K562 (cell line): ENCODE results near the gene ESR2. TPM values are rescaled to one million over a fixed set of nuclear protein-coding genes. Genes with fewer than 3 reads are reported as not detected.

Experiments
- ARNT ChIP-seq, 2 experiments: fragments of 450-650 bp; IDR thresholded peaks; 2 replicates each; pipeline ENCODE4 v1.6.1; 2016; ENCODE audit warnings: mild to moderate bottlenecking in 1 of 2
- CREB5 ChIP-seq: fragments of 250-450 bp; sonication (Bioruptor Pico); IDR thresholded peaks from 2 replicates; pipeline ENCODE4 v1.5.0; 2020; ENCODE audit warnings: mild to moderate bottlenecking
- E4F1 ChIP-seq: fragments of 250-450 bp; sonication (Bioruptor Pico); IDR thresholded peaks from 2 replicates; pipeline ENCODE4 v1.5.0; 2021; ENCODE audit warnings: mild to moderate bottlenecking, borderline replicate concordance
- HNRNPH1 ChIP-seq: fragments of 200-400 bp; formaldehyde crosslinking; optimal IDR thresholded peaks from 2 replicates; pipeline ENCODE3; 2017; ENCODE audit warnings: low read depth, mild to moderate bottlenecking, low read length, moderate library complexity
- HSF4 ChIP-seq: fragments of 250-450 bp; sonication (Bioruptor Pico); IDR thresholded peaks from 2 replicates; pipeline ENCODE4 v2.1.2; 2022; ENCODE audit warnings: mild to moderate bottlenecking, moderate library complexity, borderline replicate concordance
- JUN ChIP-seq, 2 experiments: sonication (generic) in 1 of 2; formaldehyde crosslinking in 1 of 2; IDR thresholded peaks; 2 replicates each; pipeline versions ENCODE4 v1.6.1 to v1.8.0; 2012 to 2022; ENCODE audit warnings: borderline replicate concordance in 2 of 2, mild to moderate bottlenecking in 2 of 2, improper control_type of control experiment in 1 of 2, low read depth in 1 of 2, low read length in 1 of 2, missing genetic modification reagents in 1 of 2
- JUND ChIP-seq, 2 experiments: IDR thresholded peaks; 2 replicates in 1 of 2; 3 replicates in 1 of 2; pipeline ENCODE4 v1.6.1; 2011; ENCODE audit warnings: borderline replicate concordance in 2 of 2, low read depth in 2 of 2, low read length in 2 of 2, improper control_type of control experiment in 1 of 2, missing biosample characterization in 1 of 2, missing genetic modification characterization in 1 of 2, missing genetic modification reagents in 1 of 2
- KLF16 ChIP-seq: IDR thresholded peaks from 2 replicates; pipeline ENCODE4 v1.6.1; 2016; ENCODE audit warnings: antibody characterized with exemption
- POLR3G ChIP-seq: IDR thresholded peaks from 2 replicates; pipeline ENCODE4 v1.6.1; 2011; ENCODE audit not compliant: insufficient read length, insufficient replicate concordance; ENCODE audit errors: extremely low read depth
- SRSF1 ChIP-seq: fragments of 200-400 bp; formaldehyde crosslinking; IDR thresholded peaks from 2 replicates; pipeline ENCODE4 v1.6.1; 2017; ENCODE audit warnings: mild to moderate bottlenecking, low read depth, low read length, moderate library complexity
- ZBTB8A ChIP-seq: fragments of 450-650 bp; IDR thresholded peaks from 2 replicates; pipeline ENCODE4 v1.6.1; 2018; ENCODE audit warnings: mild to moderate bottlenecking, moderate library complexity; ENCODE audit not compliant: partially characterized antibody
- ZNF511 ChIP-seq: sonication (generic); formaldehyde crosslinking; IDR thresholded peaks from 2 replicates; pipeline ENCODE4 v1.8.0; 2022; ENCODE audit warnings: mild to moderate bottlenecking, missing genetic modification reagents
- polyA plus RNA-seq, 8 experiments: library from polyadenylated mRNA; depleted of rRNA in 4 of 8; stranded (reverse) in 5 of 8; unstranded in 3 of 8; fragments of >200 nt; fragmentation: Nextera tagmentation in 2 of 8; fragmentation: Illumina TruSeq in 1 of 8; extraction: Ambion mirVana in 2 of 8; extraction: Trizol in 1 of 8; gene quantifications; 2 replicates each; pipeline versions ENCODE4 v1.2.1 to v1.2.3, GENCODE V29; 2011 to 2014; ENCODE audit warnings: inconsistent platforms in 1 of 8, missing spikeins in 1 of 8
- total RNA-seq, 7 experiments: library from RNA; depleted of rRNA in 6 of 7; stranded (reverse); fragments of >200 nt in 6 of 7; fragmentation: Illumina TruSeq in 2 of 7; extraction: Trizol in 2 of 7; gene quantifications; 2 replicates each; pipeline versions ENCODE4 v1.2.1 to v1.2.3, GENCODE V29; 2011 to 2021; ENCODE audit warnings: low replicate concordance in 1 of 7
- TF ChIP-seq, protein P1 (sequence below): sonication (generic); formaldehyde crosslinking; IDR thresholded peaks from 2 replicates; pipeline ENCODE4 v1.8.1; 2023; ENCODE audit warnings: missing genetic modification reagents, mild to moderate bottlenecking, borderline replicate concordance
- TF ChIP-seq, protein P2 (sequence below): IDR thresholded peaks from 2 replicates; pipeline ENCODE4 v1.6.1; 2011; ENCODE audit not compliant: insufficient read length; ENCODE audit errors: extremely low read depth

The ESR2 gene
- total and polyA plus RNA-seq, 9 of the 15 experiments (the other 6 are each of a cell fraction or from before 2014, with no cell fraction given) = 0.07 to 3.8 (median 2.0) TPM

- TF ChIP-seq, protein P1, sequence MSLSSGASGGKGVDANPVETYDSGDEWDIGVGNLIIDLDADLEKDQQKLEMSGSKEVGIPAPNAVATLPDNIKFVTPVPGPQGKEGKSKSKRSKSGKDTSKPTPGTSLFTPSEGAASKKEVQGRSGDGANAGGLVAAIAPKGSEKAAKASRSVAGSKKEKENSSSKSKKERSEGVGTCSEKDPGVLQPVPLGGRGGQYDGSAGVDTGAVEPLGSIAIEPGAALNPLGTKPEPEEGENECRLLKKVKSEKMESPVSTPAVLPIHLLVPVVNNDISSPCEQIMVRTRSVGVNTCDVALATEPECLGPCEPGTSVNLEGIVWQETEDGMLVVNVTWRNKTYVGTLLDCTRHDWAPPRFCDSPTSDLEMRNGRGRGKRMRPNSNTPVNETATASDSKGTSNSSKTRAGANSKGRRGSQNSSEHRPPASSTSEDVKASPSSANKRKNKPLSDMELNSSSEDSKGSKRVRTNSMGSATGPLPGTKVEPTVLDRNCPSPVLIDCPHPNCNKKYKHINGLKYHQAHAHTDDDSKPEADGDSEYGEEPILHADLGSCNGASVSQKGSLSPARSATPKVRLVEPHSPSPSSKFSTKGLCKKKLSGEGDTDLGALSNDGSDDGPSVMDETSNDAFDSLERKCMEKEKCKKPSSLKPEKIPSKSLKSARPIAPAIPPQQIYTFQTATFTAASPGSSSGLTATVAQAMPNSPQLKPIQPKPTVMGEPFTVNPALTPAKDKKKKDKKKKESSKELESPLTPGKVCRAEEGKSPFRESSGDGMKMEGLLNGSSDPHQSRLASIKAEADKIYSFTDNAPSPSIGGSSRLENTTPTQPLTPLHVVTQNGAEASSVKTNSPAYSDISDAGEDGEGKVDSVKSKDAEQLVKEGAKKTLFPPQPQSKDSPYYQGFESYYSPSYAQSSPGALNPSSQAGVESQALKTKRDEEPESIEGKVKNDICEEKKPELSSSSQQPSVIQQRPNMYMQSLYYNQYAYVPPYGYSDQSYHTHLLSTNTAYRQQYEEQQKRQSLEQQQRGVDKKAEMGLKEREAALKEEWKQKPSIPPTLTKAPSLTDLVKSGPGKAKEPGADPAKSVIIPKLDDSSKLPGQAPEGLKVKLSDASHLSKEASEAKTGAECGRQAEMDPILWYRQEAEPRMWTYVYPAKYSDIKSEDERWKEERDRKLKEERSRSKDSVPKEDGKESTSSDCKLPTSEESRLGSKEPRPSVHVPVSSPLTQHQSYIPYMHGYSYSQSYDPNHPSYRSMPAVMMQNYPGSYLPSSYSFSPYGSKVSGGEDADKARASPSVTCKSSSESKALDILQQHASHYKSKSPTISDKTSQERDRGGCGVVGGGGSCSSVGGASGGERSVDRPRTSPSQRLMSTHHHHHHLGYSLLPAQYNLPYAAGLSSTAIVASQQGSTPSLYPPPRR = no peak
- no peak for TF ChIP-seq ARNT (IDR thresholded peaks at IDR 0.05)
- no peak for TF ChIP-seq KLF16
- TF ChIP-seq JUND (IDR thresholded peaks at IDR 0.05; ENCODE audit: borderline replicate concordance, low read depth, low read length) = peak; percentile 81
- TF ChIP-seq JUND (tag; IDR thresholded peaks at IDR 0.05; ENCODE audit: borderline replicate concordance, low read depth, low read length) = peak; percentile 77; the same call in 1 of the 3 replicates
- peak; percentile 72; the same call in 1 of the 2 replicates for TF ChIP-seq JUN (IDR thresholded peaks at IDR 0.05; ENCODE audit: borderline replicate concordance, low read depth, low read length)
- TF ChIP-seq JUN (CRISPR knock-in tag; IDR thresholded peaks at IDR 0.05; ENCODE audit: borderline replicate concordance) = no peak
- TF ChIP-seq SRSF1 = no peak
- TF ChIP-seq, protein P2, sequence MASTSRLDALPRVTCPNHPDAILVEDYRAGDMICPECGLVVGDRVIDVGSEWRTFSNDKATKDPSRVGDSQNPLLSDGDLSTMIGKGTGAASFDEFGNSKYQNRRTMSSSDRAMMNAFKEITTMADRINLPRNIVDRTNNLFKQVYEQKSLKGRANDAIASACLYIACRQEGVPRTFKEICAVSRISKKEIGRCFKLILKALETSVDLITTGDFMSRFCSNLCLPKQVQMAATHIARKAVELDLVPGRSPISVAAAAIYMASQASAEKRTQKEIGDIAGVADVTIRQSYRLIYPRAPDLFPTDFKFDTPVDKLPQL = no peak
- TF ChIP-seq HNRNPH1 = no peak
- no peak for TF ChIP-seq HSF4 (CRISPR knock-in tag)
- TF ChIP-seq POLR3G = no peak
- TF ChIP-seq CREB5 (CRISPR knock-in tag) = no peak
- no peak for TF ChIP-seq ZNF511 (CRISPR knock-in tag)
- TF ChIP-seq ZBTB8A = no peak
- no peak for TF ChIP-seq E4F1 (CRISPR knock-in tag)
Observed at GRCh38 chr14:64279704-64280668, 14.2 kb downstream of the ESR2 start (continued).
